HL-60 (cell line): ENCODE measurements around the gene TMEM61.

Source experiments
- CTCF ChIP-seq: IDR thresholded peaks from one replicate; pipeline ENCODE4 v1.5.1; 2011; ENCODE audit warnings: low read length, control low read depth, inconsistent platforms; ENCODE audit not compliant: insufficient read depth
- POLR2AphosphoS5 ChIP-seq: IDR thresholded peaks from 2 replicates; pipeline ENCODE4 v1.6.1; 2012; ENCODE audit warnings: low read depth
- REST ChIP-seq: IDR thresholded peaks from 2 replicates; pipeline ENCODE4 v1.6.1; 2012; ENCODE audit warnings: low read depth; ENCODE audit not compliant: insufficient replicate concordance

- no peak for TF ChIP-seq CTCF
- no peak for TF ChIP-seq POLR2AphosphoS5
- no peak for TF ChIP-seq REST
Measured at GRCh38 chr1:54967372-54967771, 13.1 kb upstream of the TMEM61 start.
